NCI-H510A (cell line): ENCODE measurements around the gene IRAK2.

Experiments
- DNase-seq: peaks from one replicate; lab custom pipeline; 2025; lab: John Stamatoyannopoulos, UW

Gene IRAK2

GRCh38 chr3:10284496-10284895 is 119.8 kb downstream of the IRAK2 start:
- no peak for DNase-seq

GRCh38 chr3:10285272-10286132 is 120.8 kb downstream of the IRAK2 start:
- no peak for DNase-seq

DNA sequence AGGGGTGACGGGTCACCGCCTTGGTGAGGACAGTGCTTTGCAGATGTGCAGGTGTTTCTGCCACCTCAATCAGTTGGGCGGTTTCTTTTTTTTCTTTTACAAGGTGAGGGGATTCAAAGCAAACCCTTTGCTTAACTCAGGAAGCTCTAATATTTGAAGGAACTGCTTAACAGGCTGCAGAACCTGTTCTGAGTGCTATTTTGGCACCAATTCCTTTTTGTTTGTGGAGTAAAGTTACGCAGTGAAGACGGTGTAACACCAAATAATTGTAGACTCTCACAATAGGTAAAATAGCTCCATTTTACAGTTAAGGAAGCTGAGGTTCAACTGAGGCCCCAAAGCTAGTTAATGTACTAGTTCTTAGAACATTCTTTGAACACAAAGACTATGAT is 121.4 kb downstream of the IRAK2 start:
- DNase-seq, result no peak

DNA sequence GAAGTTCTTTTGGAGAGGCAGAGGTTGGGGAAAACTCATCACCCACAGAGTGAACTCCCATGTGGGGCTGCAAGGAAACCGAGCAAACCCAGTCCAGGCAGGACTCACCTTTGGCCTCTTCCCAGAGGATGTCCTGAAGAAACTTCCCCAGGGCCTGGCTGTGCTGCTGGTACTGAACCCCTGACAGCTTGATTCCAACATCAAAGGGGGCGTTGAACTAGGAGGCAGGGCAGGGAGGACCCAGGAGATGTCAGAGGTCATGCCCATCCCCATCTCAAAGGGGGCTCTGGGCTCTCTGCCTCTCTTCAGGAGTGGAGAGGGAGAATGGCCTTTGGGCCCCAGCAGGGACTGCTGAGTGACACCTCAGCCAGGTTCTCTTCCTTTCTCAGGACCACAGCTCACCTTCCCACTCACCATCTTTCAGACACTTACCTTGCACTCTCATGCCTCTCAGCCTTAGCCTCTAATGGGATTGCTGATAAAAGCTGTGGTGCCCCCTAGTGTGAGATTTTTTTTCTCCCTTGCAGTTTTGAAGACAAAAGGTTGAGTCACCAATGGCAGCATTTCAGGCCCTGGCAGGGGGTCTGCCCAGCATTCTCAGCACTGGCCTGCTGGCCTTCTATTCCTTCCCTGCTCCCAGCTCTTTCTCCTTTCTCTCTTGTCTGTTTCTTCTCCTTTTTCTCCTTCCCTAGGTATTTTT is 122.0 kb downstream of the IRAK2 start:
- DNase-seq, result no peak

DNA sequence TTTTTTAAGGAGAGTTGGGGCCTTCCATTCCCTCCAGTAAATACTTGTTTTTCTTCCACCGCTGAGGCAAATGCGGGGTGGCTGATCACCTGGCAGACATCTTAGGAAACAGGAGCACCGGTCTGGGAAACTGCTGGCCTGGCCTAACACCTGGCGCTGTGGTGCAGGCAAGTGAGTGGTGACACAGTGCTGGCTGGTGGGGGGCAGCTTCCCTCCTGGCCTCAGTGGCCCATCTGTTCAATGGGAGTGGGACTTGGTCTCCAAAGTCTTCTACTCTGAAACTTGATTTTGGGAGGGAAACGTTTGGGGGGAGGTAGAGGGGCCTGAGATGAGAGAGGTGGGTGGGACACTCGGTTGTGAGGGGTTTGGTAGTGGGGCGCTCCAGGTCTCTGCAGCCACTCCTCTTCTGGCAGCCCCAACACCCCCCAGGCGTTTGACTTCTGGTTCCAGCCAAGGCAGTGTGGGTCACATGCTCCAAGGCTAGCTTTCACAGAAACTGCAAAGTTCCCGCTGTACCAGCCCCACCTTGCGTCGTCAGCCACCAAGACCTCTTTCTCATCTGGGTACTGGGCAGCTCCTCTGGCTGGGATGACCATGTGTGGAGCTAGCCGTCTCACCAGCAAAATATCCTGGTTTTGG is 123.3 kb downstream of the IRAK2 start:
- DNase-seq, result no peak

DNA sequence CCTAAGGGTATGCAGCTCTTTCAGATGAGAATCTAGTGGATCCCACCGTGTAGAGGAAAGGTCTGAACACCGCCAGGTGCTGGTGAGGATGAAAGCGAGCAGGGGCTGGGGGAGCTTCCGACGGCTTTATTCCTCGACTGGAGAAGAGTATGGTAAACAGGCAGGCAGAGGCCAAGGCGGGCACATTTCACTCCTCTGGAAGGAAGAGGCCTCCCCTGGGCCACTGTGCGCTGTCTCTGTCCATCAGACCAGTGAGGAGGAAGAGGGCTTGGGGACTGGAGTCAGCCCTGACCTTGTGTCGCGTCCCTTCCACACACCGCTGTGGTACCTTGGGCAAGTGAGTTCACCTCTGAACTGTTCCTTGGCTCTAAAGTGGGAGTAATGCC is 123.8 kb downstream of the IRAK2 start:
- no peak for DNase-seq

DNA sequence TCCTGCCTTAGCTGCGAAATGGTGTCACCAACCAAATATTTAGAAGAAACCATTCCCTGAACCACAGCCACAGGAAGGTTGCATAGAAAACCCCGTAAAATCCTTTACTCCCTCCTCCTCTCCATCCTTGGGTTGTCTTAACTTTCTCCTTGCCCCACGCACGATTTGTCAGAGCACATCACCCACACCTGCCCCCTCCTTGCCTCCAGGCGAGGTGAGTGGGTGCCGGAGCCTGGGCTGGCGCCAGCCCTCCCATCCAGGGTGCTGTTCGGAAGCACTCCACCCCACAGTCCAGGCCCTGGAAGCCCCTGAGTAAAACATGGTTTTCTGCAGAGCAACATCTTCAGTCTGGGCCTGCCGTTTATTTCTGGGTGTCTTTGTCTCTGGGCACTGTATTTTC is 124.4 kb downstream of the IRAK2 start:
- DNase-seq, result no peak

- DNase-seq, result no peak
Observed at GRCh38 chr3:10289787-10290355, 125.2 kb downstream of the IRAK2 start.

DNA sequence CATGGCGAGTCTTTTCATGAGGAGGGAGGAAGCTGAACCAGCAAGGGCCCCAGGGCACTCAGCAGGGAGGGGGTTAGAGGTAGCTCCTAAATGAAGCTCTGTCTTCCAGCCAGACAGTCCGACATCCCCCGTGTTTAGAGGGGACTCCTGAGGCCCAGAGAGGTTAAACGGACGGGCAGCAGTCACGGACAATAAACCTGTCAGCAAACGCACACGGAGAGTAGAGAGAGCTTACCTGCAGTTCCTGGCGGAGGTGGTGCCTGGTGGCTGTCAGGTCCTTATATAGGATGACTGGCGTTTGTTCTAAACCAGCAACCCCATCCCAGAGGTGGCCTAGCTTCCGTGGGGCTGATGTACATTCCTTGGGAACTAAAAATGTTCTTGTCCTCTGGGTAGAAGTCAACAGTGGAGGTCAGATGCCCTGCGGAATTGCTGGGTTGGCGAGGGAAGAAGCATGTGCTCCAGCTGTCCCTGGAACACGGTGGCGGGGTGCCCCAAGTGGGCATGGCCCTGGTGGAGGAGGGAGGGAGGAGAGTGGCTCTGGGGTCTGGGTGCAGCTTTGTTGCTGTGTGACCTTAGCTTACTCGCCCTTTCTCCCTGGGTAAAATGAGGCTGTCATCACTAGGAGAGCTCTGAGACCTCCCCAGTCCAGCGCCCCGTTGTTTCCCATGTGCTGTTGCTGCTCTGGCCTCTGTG is 125.9 kb downstream of the IRAK2 start:
- no peak for DNase-seq

- DNase-seq, result no peak
Observed at GRCh38 chr3:10291641-10292040, 126.9 kb downstream of the IRAK2 start.

- no peak for DNase-seq
Observed at GRCh38 chr3:10292505-10293419, 128.0 kb downstream of the IRAK2 start, which contains the start of gene GHRL. Gene GHRL (minus strand): TSS chr3:10292947. CDS start chr3:10290180, 2,767 bp downstream.
